Lower lobe of right lung (tissue), 2 donors: ENCODE data around the gene G3BP1. TPM values are rescaled to one million over a fixed set of nuclear protein-coding genes. Genes with fewer than 3 reads are reported as not detected.
A peak's percentile ranks its signal among the peaks of the same experiment; 100 is the strongest.

Experiments used
- ATAC-seq, 2 donors: fragments of 200-7000 bp; cut with Tn5 transposase; one replicate each; pipeline ENCODE4 v1.9.1; 2020 to 2022; ENCODE audit warnings: mild to moderate bottlenecking in 2 of 2, moderate library complexity in 2 of 2
- DNase-seq: peaks from one replicate; pipeline ENCODE4 v3.0.0-alpha.2; 2020
- H3K27ac ChIP-seq: fragments of 200-600 bp; one replicate; pipeline ENCODE4 v1.8.0; 2022
- H3K27me3 ChIP-seq: fragments of 200-600 bp; one replicate; pipeline ENCODE4 v1.8.0; 2022; ENCODE audit warnings: low read depth
- H3K36me3 ChIP-seq: fragments of 200-600 bp; one replicate; pipeline ENCODE4 v1.8.0; 2022; ENCODE audit warnings: mild to moderate bottlenecking
- H3K4me1 ChIP-seq: fragments of 200-600 bp; one replicate; pipeline ENCODE4 v1.8.0; 2022
- H3K4me3 ChIP-seq: fragments of 200-600 bp; one replicate; pipeline ENCODE4 v1.8.0; 2022; ENCODE audit warnings: mild to moderate bottlenecking
- H3K9me3 ChIP-seq: fragments of 200-600 bp; one replicate; pipeline ENCODE4 v1.8.0; 2022
- CTCF ChIP-seq: fragments of 200-600 bp; IDR thresholded peaks from one replicate; pipeline ENCODE4 v1.8.0; 2022; ENCODE audit warnings: antibody characterized with exemption, mild to moderate bottlenecking
- intact Hi-C: fragments of 100-400 bp; cut with DNase I; formaldehyde crosslinking; loops from one replicate; pipeline ENCODE4 v1.11.0; 2022
- total RNA-seq: library from RNA; stranded (reverse); fragmentation: NEBNext Ultra II Directional; extraction: Animal tissue kit (Norgen Biotek cat#: 25700); gene quantifications from one replicate; pipeline ENCODE4 v1.2.1, GENCODE V29; 2021
- donor health status: DM: no; HTN: yes; CAD: no; lungs with severe emphysema.

The G3BP1 gene
- total RNA-seq, 1 donor from 2014 or later: 148 TPM

GRCh38 chr5:151734064-151734408 is 37.7 kb upstream of the G3BP1 start:
- Histone ChIP-seq H3K4me3 (no peak overlapping the region), H3K9me3 (peaks cover 7% of the 10 kb centered on the region), H3K27ac (no peak overlapping the region), H3K27me3 (no peaks in the 10 kb centered on the region), H3K4me1 (no peaks in the 10 kb centered on the region), H3K36me3 (peaks cover 5% of the 10 kb centered on the region)
- no peak for ATAC-seq
- intact Hi-C loops: no loop called here
- no peak for DNase-seq
- TF ChIP-seq CTCF: no peak

DNA sequence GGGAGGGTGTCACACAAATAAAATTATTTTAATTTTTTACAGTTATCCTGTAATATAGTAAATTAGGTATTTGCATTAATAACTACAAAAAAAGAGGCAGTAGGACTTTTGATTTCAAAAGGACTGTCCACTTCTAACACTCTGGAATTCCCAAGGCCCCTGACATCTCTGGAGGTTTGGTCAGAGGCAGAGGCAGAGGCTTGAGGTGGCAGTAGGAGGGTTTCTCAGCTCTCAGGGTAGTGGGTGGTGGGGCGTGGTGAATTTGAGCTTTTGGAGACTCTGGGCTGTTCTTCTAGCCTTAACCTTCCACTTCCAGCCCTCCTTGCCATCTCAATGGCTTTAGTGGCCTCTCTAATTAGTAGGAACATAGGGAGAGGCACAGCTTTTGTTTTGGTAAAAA is 36.1 kb upstream of the G3BP1 start:
- DNase-seq: no peak
- no peak for TF ChIP-seq CTCF
- intact Hi-C loops: no loop called here
- no peak overlapping the region for H3K27ac ChIP-seq
- no peak for ATAC-seq
- no peaks in the 10 kb centered on the region for H3K27me3 ChIP-seq
- H3K4me3 ChIP-seq: no peak overlapping the region
- H3K4me1 ChIP-seq: peaks cover 10% of the 10 kb centered on the region
- peaks cover 5% of the 10 kb centered on the region for H3K36me3 ChIP-seq
- no peaks in the 10 kb centered on the region for H3K9me3 ChIP-seq

GRCh38 chr5:151737431-151737830 is 34.3 kb upstream of the G3BP1 start:
- Histone ChIP-seq H3K27me3 (no peaks in the 10 kb centered on the region), H3K36me3 (peaks cover 10% of the 10 kb centered on the region), H3K27ac (no peak overlapping the region), H3K4me1 (peaks cover 14% of the 10 kb centered on the region), H3K9me3 (no peaks in the 10 kb centered on the region), H3K4me3 (no peak overlapping the region)
- no peak for DNase-seq
- TF ChIP-seq CTCF: no peak
- ATAC-seq: no peak
- intact Hi-C loops: no loop called here

- Histone ChIP-seq H3K27me3 (no peaks in the 10 kb centered on the region), H3K9me3 (no peaks in the 10 kb centered on the region), H3K4me1 (peaks cover 14% of the 10 kb centered on the region), H3K27ac (no peak overlapping the region), H3K36me3 (peaks cover 19% of the 10 kb centered on the region), H3K4me3 (no peak overlapping the region)
- no peak for ATAC-seq
- intact Hi-C loops: no loop called here
- DNase-seq: no peak
- no peak for TF ChIP-seq CTCF
Measured at GRCh38 chr5:151738125-151738848, 33.5 kb upstream of the G3BP1 start.

DNA sequence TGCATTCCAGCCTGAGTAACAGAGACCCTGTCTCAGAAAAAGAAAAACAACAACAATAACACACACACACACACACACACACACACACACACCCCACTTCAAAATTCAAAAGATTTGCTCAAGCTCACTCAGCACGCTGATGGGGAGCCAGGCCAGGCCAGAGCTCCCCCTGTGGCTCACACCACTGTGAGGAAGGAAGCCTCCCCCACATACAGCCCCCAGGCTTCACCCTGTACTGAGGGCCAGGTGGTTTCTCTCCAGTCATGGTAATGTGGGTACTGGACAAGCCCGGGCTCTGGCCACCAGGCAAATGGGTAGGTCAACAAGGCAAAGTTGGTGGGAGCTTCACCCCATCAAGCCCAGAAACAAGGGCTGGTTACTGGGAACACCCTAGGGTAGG is 32.4 kb upstream of the G3BP1 start:
- intact Hi-C loops: no loop called here
- Histone ChIP-seq H3K9me3 (no peaks in the 10 kb centered on the region), H3K36me3 (peaks cover 30% of the 10 kb centered on the region), H3K27me3 (no peaks in the 10 kb centered on the region), H3K4me1 (peaks cover 14% of the 10 kb centered on the region), H3K4me3 (no peak overlapping the region), H3K27ac (peak overlapping the region; percentile 67)
- no peak for DNase-seq
- ATAC-seq: no peak
- TF ChIP-seq CTCF: no peak
